Limb (tissue), 2 donors: ENCODE measurements around the gene ENOPH1.
A peak's percentile ranks its signal among the peaks of the same experiment; 100 is the strongest.

Experiments used
- DNase-seq, 2 donors: peaks; one replicate each; pipeline ENCODE4 v3.0.0-alpha.2; 2016; ENCODE audit errors: extremely low spot score in 2 of 2

ENOPH1 gene

GRCh38 chr4:82428526-82428968 lies 1.8 kb upstream of the ENOPH1 start:
- DNase-seq, result no peak

- DNase-seq, result peak; percentile 94 to 99
Observed at GRCh38 chr4:82428969-82429727, 1.2 kb upstream of the ENOPH1 start.

- no peak for DNase-seq
Observed at GRCh38 chr4:82429728-82430192, 630 bp upstream of the ENOPH1 start.

GRCh38 chr4:82430964-82431745 lies 765 bp downstream of the ENOPH1 start:
- peak in 1 of 2 donors; percentile 66 for DNase-seq

GRCh38 chr4:82431831-82432230 lies 1.4 kb downstream of the ENOPH1 start:
- no peak for DNase-seq

- no peak for DNase-seq
Observed at GRCh38 chr4:82432596-82432995, 2.2 kb downstream of the ENOPH1 start.

GRCh38 chr4:82433791-82434190 lies 3.4 kb downstream of the ENOPH1 start:
- no peak for DNase-seq

GRCh38 chr4:82434949-82435348 lies 4.6 kb downstream of the ENOPH1 start:
- no peak for DNase-seq

GRCh38 chr4:82436130-82436529 lies 5.7 kb downstream of the ENOPH1 start:
- DNase-seq, result no peak

- DNase-seq, result no peak
Observed at GRCh38 chr4:82436780-82437179, 6.4 kb downstream of the ENOPH1 start.

- no peak for DNase-seq
Observed at GRCh38 chr4:82437285-82438005, 7.1 kb downstream of the ENOPH1 start.

- DNase-seq, result no peak
Observed at GRCh38 chr4:82439088-82439487, 8.7 kb downstream of the ENOPH1 start.

GRCh38 chr4:82447886-82448285 lies 17.5 kb downstream of the ENOPH1 start:
- DNase-seq, result no peak

GRCh38 chr4:82450966-82451755 lies 20.8 kb downstream of the ENOPH1 start:
- peak; percentile 34 to 35 for DNase-seq

- no peak for DNase-seq
Observed at GRCh38 chr4:82452026-82452425, 21.6 kb downstream of the ENOPH1 start.

- no peak for DNase-seq
Observed at GRCh38 chr4:82457266-82457665, 26.9 kb downstream of the ENOPH1 start.

GRCh38 chr4:82458729-82459128 lies 28.3 kb downstream of the ENOPH1 start:
- DNase-seq, result no peak

- no peak for DNase-seq
Observed at GRCh38 chr4:82461710-82462109, 31.3 kb downstream of the ENOPH1 start.

GRCh38 chr4:82462415-82462831 lies 32.0 kb downstream of the ENOPH1 start:
- DNase-seq, result peak; percentile 85 to 92

- no peak for DNase-seq
Observed at GRCh38 chr4:82463221-82463620, 32.8 kb downstream of the ENOPH1 start.

- DNase-seq, result no peak
Observed at GRCh38 chr4:82467471-82467870, 37.1 kb downstream of the ENOPH1 start.
